Measurements from ENCODE around the gene MYZAP. TPM values are rescaled to one million over a fixed set of nuclear protein-coding genes. Genes with fewer than 3 reads are reported as not detected.

MYZAP gene
- total RNA-seq, 1 experiment from 2014 or later: 0.68 TPM

DNA sequence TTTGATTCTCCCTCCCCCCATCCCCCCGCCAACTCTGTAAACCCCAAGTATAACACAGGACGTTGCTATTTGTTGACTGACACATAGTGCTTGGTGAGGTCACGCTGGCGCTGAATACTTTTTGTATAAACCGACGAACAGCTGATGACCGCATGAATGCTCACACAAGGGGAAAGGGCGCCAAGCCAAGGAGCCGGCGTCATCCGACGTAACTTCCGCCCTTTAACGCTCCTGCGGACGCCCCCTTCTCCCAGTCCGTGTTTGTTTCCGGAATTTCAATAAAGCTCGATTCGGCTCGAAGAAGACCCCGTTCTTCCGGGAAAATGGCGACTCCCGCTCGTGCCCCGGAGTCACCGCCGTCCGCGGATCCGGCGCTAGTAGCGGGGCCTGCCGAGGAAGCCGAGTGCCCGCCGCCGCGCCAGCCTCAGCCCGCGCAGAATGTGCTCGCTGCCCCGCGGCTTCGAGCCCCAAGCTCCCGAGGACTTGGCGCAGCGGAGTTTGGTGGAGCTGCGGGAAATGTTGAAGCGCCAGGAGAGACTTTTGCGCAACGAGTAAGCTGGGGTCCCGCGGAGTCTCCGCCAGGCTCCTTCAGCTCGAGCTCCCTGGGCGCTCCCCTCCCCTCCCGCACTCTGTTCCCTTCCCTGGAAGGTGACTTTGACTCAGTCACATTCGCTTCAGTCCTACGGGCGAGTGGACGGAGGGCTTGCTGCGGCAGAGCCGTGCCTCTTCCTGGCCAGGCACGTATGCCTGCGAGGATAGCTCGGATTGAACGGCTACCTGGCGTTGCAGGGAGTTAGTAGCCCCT lies 114.9 kb downstream of the MYZAP start, which contains the start of gene POLR2M:
TSS of gene POLR2M (plus strand) at position 310 of the 805 bp plus-strand sequence. CDS start at position 439, 129 bp downstream.
- Mint-ChIP-seq H3K27me3 (ENCODE audit: low read depth) (peaks cover 44% of the 10 kb centered on the region), H3K27ac (peak within 1 kb of the TSS; percentile 61; the same call in 1 of the 2 replicates), H3K9me3 (peaks cover 12% of the 10 kb centered on the region), H3K36me3 (peaks cover 28% of the 10 kb centered on the region), H3K4me3 (peak within 1 kb of the TSS; percentile 96), H3K4me1 (peaks cover 10% of the 10 kb centered on the region)
- DNase-seq (ENCODE audit: low spot score) (peak; percentile 76), ATAC-seq (peak; percentile 90)
- POLR2A ChIA-PET: interaction anchor here (0.6 to 1.8 kb wide), 6 partner anchors 16 to 266 kb away, joined by 3 to 4 read pairs (median 3); no protein-coding TSS in a partner anchor
- CTCF ChIA-PET: interaction anchor here (0.9 to 2.5 kb wide), 12 partner anchors 10 to 1216 kb away, joined by 3 to 9 read pairs (median 5); no protein-coding TSS in a partner anchor
- no peak for TF ChIP-seq SMAD4 (CRISPR knock-in tag; IDR thresholded peaks at IDR 0.05)
- no peak for TF ChIP-seq ELF4 (CRISPR knock-in tag; IDR thresholded peaks at IDR 0.05; ENCODE audit: low read depth)
- peak; percentile 25; the same call in 1 of the 2 replicates for TF ChIP-seq RELA (CRISPR knock-in tag; IDR thresholded peaks at IDR 0.05; ENCODE audit: borderline replicate concordance)
- TF ChIP-seq TCF7 (CRISPR knock-in tag; IDR thresholded peaks at IDR 0.05; ENCODE audit: low read depth): no peak
- no peak for TF ChIP-seq NR1H2 (CRISPR knock-in tag; IDR thresholded peaks at IDR 0.05)
- peak; percentile 8; the same call in 1 of the 2 replicates for TF ChIP-seq PREB (CRISPR knock-in tag; IDR thresholded peaks at IDR 0.05; ENCODE audit: borderline replicate concordance)
- TF ChIP-seq ZNF138 (CRISPR knock-in tag; conservative IDR thresholded peaks at IDR 0.05): no peak
- TF ChIP-seq SOX15 (CRISPR knock-in tag; IDR thresholded peaks at IDR 0.05): no peak
- TF ChIP-seq, protein P1, sequence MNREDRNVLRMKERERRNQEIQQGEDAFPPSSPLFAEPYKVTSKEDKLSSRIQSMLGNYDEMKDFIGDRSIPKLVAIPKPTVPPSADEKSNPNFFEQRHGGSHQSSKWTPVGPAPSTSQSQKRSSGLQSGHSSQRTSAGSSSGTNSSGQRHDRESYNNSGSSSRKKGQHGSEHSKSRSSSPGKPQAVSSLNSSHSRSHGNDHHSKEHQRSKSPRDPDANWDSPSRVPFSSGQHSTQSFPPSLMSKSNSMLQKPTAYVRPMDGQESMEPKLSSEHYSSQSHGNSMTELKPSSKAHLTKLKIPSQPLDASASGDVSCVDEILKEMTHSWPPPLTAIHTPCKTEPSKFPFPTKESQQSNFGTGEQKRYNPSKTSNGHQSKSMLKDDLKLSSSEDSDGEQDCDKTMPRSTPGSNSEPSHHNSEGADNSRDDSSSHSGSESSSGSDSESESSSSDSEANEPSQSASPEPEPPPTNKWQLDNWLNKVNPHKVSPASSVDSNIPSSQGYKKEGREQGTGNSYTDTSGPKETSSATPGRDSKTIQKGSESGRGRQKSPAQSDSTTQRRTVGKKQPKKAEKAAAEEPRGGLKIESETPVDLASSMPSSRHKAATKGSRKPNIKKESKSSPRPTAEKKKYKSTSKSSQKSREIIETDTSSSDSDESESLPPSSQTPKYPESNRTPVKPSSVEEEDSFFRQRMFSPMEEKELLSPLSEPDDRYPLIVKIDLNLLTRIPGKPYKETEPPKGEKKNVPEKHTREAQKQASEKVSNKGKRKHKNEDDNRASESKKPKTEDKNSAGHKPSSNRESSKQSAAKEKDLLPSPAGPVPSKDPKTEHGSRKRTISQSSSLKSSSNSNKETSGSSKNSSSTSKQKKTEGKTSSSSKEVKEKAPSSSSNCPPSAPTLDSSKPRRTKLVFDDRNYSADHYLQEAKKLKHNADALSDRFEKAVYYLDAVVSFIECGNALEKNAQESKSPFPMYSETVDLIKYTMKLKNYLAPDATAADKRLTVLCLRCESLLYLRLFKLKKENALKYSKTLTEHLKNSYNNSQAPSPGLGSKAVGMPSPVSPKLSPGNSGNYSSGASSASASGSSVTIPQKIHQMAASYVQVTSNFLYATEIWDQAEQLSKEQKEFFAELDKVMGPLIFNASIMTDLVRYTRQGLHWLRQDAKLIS (CRISPR knock-in tag; IDR thresholded peaks at IDR 0.05; ENCODE audit: borderline replicate concordance): no peak
- TF ChIP-seq, protein P2, sequence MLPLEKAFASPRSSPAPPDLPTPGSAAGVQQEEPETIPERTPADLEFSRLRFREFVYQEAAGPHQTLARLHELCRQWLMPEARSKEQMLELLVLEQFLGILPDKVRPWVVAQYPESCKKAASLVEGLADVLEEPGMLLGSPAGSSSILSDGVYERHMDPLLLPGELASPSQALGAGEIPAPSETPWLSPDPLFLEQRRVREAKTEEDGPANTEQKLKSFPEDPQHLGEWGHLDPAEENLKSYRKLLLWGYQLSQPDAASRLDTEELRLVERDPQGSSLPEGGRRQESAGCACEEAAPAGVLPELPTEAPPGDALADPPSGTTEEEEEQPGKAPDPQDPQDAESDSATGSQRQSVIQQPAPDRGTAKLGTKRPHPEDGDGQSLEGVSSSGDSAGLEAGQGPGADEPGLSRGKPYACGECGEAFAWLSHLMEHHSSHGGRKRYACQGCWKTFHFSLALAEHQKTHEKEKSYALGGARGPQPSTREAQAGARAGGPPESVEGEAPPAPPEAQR (CRISPR knock-in tag; IDR thresholded peaks at IDR 0.05): no peak
- TF ChIP-seq NR3C1 (CRISPR knock-in tag; conservative IDR thresholded peaks at IDR 0.05; ENCODE audit: low read depth): 0 out of 2 replicates have a peak, but pooled peaks have one; percentile 73
- peak; percentile 93 for TF ChIP-seq ETV6 (CRISPR knock-in tag; IDR thresholded peaks at IDR 0.05)
- no peak for TF ChIP-seq GRHL2 (CRISPR knock-in tag; IDR thresholded peaks at IDR 0.05; ENCODE audit: insufficient replicate concordance, severe bottlenecking)
- no peak for TF ChIP-seq OVOL2 (CRISPR knock-in tag; IDR thresholded peaks at IDR 0.05; ENCODE audit: borderline replicate concordance)
- TF ChIP-seq ATF1 (CRISPR knock-in tag; IDR thresholded peaks at IDR 0.05): no peak
- TF ChIP-seq, protein P3, sequence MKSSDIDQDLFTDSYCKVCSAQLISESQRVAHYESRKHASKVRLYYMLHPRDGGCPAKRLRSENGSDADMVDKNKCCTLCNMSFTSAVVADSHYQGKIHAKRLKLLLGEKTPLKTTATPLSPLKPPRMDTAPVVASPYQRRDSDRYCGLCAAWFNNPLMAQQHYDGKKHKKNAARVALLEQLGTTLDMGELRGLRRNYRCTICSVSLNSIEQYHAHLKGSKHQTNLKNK (CRISPR knock-in tag; IDR thresholded peaks at IDR 0.05): no peak
- TF ChIP-seq STAT6 (CRISPR knock-in tag; conservative IDR thresholded peaks at IDR 0.05; ENCODE audit: low read depth): no peak
- TF ChIP-seq SP1 (CRISPR knock-in tag; conservative IDR thresholded peaks at IDR 0.05): peak; percentile 8; the same call in 1 of the 2 replicates
- TF ChIP-seq PRDM15 (CRISPR knock-in tag; IDR thresholded peaks at IDR 0.05): peak; percentile 22; the same call in 1 of the 2 replicates
- no peak for TF ChIP-seq GTF2I (CRISPR knock-in tag; conservative IDR thresholded peaks at IDR 0.05)
- TF ChIP-seq ZNF232 (CRISPR knock-in tag; IDR thresholded peaks at IDR 0.05): no peak; the same call in none of the 2 replicates
- TF ChIP-seq NFYB (CRISPR knock-in tag; conservative IDR thresholded peaks at IDR 0.05; ENCODE audit: low read depth): no peak
- peak; percentile 64; the same call in 1 of the 2 replicates for TF ChIP-seq FOXP1 (CRISPR knock-in tag; IDR thresholded peaks at IDR 0.05; ENCODE audit: borderline replicate concordance)
- no peak for TF ChIP-seq PRRX2 (CRISPR knock-in tag; IDR thresholded peaks at IDR 0.05)
